ENCODE measurements around the gene ABTB2.

Gene ABTB2

DNA sequence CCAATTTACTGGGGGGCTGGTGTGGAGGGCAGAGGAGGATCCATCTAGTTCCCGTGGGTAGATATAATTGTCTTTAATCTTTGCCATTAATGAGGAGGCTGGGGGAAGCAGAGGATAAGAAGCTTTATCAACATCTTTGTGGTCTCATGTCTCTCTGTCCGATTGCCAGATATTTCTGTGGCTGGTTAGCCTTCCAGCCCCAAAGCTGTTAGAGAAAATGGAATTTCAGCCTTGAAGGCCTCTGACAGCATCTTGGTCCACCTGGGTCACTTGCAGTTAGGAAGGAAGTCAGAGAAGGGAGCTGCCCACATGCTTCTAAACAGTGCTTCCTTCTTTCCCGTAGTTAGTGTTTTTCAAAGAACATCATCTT, 56.9 kb downstream of the ABTB2 start:
- no peak for TF ChIP-seq CTCF (IDR thresholded peaks at IDR 0.05; ENCODE audit: extremely low read depth, missing control alignments)
- no peak for DNase-seq (ENCODE audit: low spot score)

DNA sequence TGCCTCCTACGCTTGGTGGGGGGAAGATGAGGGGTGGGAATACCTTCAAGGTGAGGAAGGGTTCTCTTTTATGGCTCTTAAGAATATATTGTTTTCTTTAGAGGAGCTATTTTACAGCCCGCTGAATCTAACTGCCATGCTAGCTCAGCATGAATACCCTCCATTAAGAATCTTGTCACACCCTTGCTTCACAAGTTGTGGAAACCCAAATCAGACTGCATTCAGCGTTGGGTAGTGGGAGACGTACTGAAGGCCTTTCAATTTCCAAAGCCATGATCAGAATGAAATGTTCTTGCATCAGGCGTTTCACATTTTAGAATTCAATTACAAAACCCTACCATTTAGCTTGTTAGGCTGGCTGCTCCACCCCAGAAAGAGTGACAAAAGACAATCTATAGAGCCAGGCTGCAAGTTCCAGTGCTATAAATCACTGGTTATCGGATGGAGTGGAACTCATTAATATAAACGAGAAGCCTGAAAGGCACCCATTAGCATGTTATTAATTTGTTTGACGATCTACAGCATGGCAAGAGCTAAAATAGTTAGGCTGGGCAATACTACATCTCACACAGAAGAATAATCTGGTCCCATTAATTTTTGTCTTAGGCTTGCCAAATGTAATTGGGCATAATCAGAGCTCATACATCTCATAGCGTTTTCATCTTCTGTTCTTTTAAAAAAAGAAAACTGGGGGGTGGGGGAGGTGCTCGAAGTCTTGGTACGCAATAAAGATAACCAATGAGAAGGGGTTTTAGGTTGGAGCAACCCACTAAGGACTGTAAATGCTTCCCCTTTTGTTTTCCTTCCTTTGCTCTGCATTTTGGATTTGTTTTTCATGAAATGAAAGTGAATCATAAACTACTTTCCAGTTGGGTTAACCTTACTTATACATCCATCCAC, 57.5 kb downstream of the ABTB2 start:
- DNase-seq (ENCODE audit: low spot score), result no peak
- TF ChIP-seq CTCF (IDR thresholded peaks at IDR 0.05; ENCODE audit: extremely low read depth, missing control alignments), result no peak

DNA sequence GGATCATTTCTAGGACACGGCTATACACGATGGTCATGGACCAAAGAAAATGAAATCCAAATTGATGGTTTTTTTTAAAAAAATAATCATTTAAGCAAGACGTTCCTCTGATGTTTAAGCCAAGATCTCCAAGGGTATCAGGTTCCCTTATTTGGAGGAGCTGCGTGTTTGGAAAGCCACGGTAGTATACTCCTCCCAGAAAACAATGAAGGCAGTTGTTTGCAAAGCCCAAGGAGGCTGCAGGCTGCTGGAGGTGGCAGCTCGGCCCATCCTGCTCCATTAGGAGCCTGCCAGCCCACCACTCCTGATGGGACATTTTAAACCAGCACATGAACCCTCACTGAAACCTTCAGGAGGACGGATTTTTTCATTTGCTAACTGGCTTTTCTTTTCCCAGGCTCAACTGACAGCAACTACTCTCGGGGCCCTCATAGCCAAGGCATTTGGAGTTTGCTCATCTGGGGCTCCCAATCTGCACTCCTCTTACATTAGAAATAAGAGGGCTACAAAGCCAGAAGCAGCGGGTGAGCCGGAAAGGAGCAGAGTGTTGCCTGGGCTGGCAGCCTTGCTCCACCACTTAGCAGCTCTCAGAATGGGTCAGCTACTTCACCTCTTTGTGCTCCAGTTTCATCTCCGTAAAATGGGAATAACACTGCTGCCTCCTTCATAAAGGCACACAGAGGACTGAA, 58.4 kb downstream of the ABTB2 start:
- no peak for TF ChIP-seq CTCF (IDR thresholded peaks at IDR 0.05; ENCODE audit: extremely low read depth, missing control alignments)
- DNase-seq (ENCODE audit: low spot score), result no peak

GRCh38 chr11:34298871-34299270, 58.9 kb downstream of the ABTB2 start:
- no peak for TF ChIP-seq CTCF (IDR thresholded peaks at IDR 0.05; ENCODE audit: extremely low read depth, missing control alignments)
- no peak for DNase-seq (ENCODE audit: low spot score)

DNA sequence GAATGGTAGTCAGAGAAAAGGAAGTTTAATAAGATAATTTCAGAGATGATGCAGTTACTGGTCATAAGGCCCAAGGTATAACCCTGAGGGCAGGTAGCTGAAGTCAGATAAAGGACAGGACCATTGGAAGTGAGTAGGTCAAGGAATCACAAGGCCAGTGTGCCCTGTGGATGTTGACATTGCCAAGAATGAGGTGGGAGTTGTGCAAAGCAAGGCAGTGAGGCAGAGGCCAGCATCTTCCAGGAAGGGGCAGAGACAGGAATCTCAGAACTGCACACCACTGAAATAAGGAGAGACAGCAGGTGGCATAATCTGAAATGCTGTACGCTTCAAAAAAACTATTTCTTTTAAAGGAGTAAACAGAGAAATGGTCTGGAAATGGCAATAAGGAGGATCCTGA, 61.4 kb downstream of the ABTB2 start:
- no peak for TF ChIP-seq CTCF (IDR thresholded peaks at IDR 0.05; ENCODE audit: extremely low read depth, missing control alignments)
- no peak for DNase-seq (ENCODE audit: low spot score)

GRCh38 chr11:34292546-34292945, 65.3 kb downstream of the ABTB2 start:
- DNase-seq (ENCODE audit: low spot score), result no peak
- TF ChIP-seq CTCF (IDR thresholded peaks at IDR 0.05; ENCODE audit: extremely low read depth, missing control alignments), result no peak

DNA sequence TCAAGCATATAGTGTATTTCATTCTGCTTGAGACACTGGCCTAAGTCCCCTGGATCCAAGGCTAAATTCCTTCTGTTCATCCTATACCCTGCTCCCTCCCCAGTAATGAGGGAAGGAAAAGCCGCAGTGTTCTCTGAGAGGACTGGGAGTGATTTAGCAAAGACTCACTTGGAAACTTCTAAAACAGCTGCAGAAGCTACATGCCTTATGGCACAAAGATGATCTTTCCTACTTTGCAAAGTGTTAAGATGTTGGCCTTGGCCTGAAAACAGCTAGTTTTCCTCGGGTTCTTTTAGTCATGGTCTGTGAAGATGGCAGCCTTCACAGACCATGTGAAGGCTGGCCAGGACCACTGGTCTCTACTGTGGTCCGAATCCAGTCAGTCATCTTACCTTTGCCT, 65.7 kb downstream of the ABTB2 start:
- no peak for TF ChIP-seq CTCF (IDR thresholded peaks at IDR 0.05; ENCODE audit: extremely low read depth, missing control alignments)
- DNase-seq (ENCODE audit: low spot score), result no peak

Data from GM20000 (cell line).